Measurements from ENCODE around the gene TBC1D9B.
A peak's percentile ranks its signal among the peaks of the same experiment; 100 is the strongest.

The TBC1D9B gene

GRCh38 chr5:179824745-179825112 is 83.0 kb downstream of the TBC1D9B start:
- no peak overlapping the region for H3K27ac ChIP-seq
- no peak for TF ChIP-seq CTCF (IDR thresholded peaks at IDR 0.05)
- TF ChIP-seq ZFX (IDR thresholded peaks at IDR 0.05; ENCODE audit: borderline replicate concordance): no peak

GRCh38 chr5:179823937-179824744 is 83.6 kb downstream of the TBC1D9B start:
- no peak for TF ChIP-seq CTCF (IDR thresholded peaks at IDR 0.05)
- no peak for TF ChIP-seq ZFX (IDR thresholded peaks at IDR 0.05; ENCODE audit: borderline replicate concordance)
- no peak overlapping the region for H3K27ac ChIP-seq

- peak overlapping the region; percentile 96 for H3K27ac ChIP-seq
- TF ChIP-seq ZFX (IDR thresholded peaks at IDR 0.05; ENCODE audit: borderline replicate concordance) (no peak), CTCF (IDR thresholded peaks at IDR 0.05) (no peak)
These were observed 85.2 kb downstream of the TBC1D9B start for GRCh38 chr5:179822444-179822990.

- TF ChIP-seq ZFX (IDR thresholded peaks at IDR 0.05; ENCODE audit: borderline replicate concordance) (no peak), CTCF (IDR thresholded peaks at IDR 0.05) (no peak)
- peak overlapping the region; percentile 96 for H3K27ac ChIP-seq
These were observed 85.7 kb downstream of the TBC1D9B start for GRCh38 chr5:179822059-179822432.

- TF ChIP-seq ZFX (IDR thresholded peaks at IDR 0.05; ENCODE audit: borderline replicate concordance) (no peak), CTCF (IDR thresholded peaks at IDR 0.05) (peak; percentile 31)
- peak overlapping the region; percentile 96 for H3K27ac ChIP-seq
These were observed 86.2 kb downstream of the TBC1D9B start for GRCh38 chr5:179821298-179822058.

GRCh38 chr5:179820483-179821297 is 87.0 kb downstream of the TBC1D9B start, which contains the start of gene SQSTM1:
SQSTM1 (plus strand) TSS chr5:179820905; CDS start chr5:179820937, 32 bp downstream.
- peak within 1 kb of the TSS; percentile 96 for H3K27ac ChIP-seq
- TF ChIP-seq ZFX (IDR thresholded peaks at IDR 0.05; ENCODE audit: borderline replicate concordance) (no peak), CTCF (IDR thresholded peaks at IDR 0.05) (no peak; the same call in 1 of the 2 replicates)

All from 22Rv1 (cell line).